Measurements from ENCODE around the gene RUVBL1.
A peak's percentile ranks its signal among the peaks of the same experiment; 100 is the strongest.

RUVBL1 gene

DNA sequence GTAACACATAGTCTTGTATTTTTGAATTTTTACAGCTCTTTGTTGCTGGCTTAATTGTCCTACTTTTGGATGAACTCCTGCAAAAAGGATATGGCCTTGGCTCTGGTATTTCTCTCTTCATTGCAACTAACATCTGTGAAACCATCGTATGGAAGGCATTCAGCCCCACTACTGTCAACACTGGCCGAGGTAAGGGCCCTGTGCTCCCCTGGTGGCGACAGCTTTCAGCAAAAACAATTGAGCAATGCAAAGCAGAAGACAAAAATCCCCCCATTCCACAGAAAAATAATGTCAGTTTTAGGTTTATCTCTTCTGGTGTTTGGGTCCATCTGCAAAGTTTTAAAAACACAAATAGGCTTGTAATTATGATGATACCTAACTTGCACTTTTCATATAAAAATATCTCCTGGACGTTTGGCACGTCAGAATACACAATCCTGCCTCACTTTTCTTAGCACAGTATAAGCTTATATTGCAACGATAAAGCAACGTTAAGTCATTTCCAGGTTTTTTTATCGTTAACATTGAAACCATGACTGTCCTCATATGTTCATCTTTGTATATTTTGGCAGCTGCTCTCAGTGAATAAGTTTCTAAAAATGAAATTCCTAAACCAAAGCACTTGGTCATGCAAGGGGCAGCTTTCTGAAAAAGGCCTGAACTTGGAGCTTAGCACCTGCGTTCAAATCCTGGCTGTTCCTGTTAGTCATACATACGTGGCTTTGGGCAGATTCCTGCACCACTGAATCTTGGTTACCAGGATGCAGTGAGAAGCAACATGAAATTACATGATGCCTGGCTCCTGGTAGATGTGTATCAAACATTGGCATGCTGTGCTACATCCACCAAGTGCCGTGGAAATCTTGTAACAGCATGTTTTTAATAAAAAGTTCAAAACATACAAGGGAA lies 62.9 kb downstream of the RUVBL1 start:
- FAIRE-seq (no peak), DNase-seq (ENCODE audit: insufficient read length, low spot score) (no peak)
- TF ChIP-seq, protein P1, sequence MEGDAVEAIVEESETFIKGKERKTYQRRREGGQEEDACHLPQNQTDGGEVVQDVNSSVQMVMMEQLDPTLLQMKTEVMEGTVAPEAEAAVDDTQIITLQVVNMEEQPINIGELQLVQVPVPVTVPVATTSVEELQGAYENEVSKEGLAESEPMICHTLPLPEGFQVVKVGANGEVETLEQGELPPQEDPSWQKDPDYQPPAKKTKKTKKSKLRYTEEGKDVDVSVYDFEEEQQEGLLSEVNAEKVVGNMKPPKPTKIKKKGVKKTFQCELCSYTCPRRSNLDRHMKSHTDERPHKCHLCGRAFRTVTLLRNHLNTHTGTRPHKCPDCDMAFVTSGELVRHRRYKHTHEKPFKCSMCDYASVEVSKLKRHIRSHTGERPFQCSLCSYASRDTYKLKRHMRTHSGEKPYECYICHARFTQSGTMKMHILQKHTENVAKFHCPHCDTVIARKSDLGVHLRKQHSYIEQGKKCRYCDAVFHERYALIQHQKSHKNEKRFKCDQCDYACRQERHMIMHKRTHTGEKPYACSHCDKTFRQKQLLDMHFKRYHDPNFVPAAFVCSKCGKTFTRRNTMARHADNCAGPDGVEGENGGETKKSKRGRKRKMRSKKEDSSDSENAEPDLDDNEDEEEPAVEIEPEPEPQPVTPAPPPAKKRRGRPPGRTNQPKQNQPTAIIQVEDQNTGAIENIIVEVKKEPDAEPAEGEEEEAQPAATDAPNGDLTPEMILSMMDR (IDR thresholded peaks at IDR 0.05; ENCODE audit: insufficient read depth, missing control alignments), result no peak

GRCh38 chr3:128056258-128056657 lies 67.4 kb downstream of the RUVBL1 start:
- DNase-seq (ENCODE audit: insufficient read length, low spot score) (no peak), FAIRE-seq (no peak)
- TF ChIP-seq, protein P1 (IDR thresholded peaks at IDR 0.05; ENCODE audit: insufficient read depth, missing control alignments), result no peak

- FAIRE-seq, result no peak
- TF ChIP-seq, protein P1 (IDR thresholded peaks at IDR 0.05; ENCODE audit: insufficient read depth, missing control alignments), result no peak
- no peak for DNase-seq (ENCODE audit: insufficient read length, low spot score)
These were observed 69.2 kb downstream of the RUVBL1 start for GRCh38 chr3:128054367-128054766.

GRCh38 chr3:128053614-128054013 lies 70.0 kb downstream of the RUVBL1 start:
- DNase-seq (ENCODE audit: insufficient read length, low spot score) (no peak), FAIRE-seq (no peak)
- TF ChIP-seq, protein P1 (IDR thresholded peaks at IDR 0.05; ENCODE audit: insufficient read depth, missing control alignments), result no peak

DNA sequence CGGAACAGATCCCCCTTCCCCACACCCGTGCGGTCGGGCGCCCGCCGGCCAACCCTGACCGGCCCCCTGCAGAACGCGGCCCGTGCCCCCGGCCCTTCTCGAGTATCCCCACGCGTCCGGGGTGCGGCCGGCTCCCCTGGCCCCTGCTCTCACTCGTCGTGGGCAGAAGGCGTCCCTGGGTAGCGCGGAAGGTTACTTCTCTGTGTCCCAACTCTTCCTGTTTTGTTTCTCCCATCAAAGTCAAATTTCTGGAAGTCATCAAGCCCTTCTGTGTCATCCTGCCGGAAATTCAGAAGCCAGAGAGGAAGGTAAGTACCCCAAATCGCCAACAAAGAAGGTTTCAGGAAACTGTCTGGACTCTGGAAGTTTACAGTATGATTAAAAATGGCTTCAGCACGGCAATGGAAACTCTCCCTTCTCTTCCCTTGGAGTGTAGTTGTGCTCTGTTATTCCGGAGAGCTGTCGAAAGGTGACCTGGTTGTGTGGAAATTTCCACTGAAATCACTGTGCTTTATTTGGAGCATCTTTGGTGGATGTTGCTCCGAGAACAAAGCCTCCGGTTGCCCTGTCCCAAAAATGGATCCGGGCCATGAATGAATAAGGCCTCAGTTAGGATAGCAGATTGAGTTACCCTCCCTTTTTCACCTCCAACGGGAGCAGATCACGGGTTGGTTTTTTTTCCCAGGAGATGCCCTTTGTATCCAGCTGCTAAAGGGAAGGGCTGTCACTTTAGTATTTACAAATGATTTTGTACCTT lies 70.8 kb downstream of the RUVBL1 start:
- TF ChIP-seq, protein P1 (IDR thresholded peaks at IDR 0.05; ENCODE audit: insufficient read depth, missing control alignments), result no peak
- DNase-seq (ENCODE audit: insufficient read length, low spot score) (no peak), FAIRE-seq (no peak)

GRCh38 chr3:128051837-128052594 lies 71.6 kb downstream of the RUVBL1 start, which contains the start of gene SEC61A1:
SEC61A1 (plus strand) TSS chr3:128052437; CDS start chr3:128052553, 116 bp downstream.
- TF ChIP-seq, protein P1 (IDR thresholded peaks at IDR 0.05; ENCODE audit: insufficient read depth, missing control alignments), result no peak
- FAIRE-seq, result no peak
- peak; percentile 93 for DNase-seq (ENCODE audit: insufficient read length, low spot score)

Measured in D721Med (cell line).